ENCODE measurements around the gene HPD.
"Not testable (repeated sequence)": the region's sequence is repeated elsewhere in the genome, so short reads cannot be mapped to it uniquely, and the experiment has no call there.

HPD gene

GRCh38 chr12:121858662-121859572 is at the start of gene HPD:
Gene HPD, minus strand, starts transcription at chr12:121858859. Its CDS starts 36 bp downstream, at chr12:121858823.
- no peak for DNase-seq

GRCh38 chr12:121905746-121906145 is 47.1 kb upstream of the HPD start:
- no peak for DNase-seq

GRCh38 chr12:121903202-121903601 is 44.5 kb upstream of the HPD start:
- peak; percentile 21 for DNase-seq

- DNase-seq, result no peak
Observed at GRCh38 chr12:121899590-121899989, 40.9 kb upstream of the HPD start.

- no peak for DNase-seq
Observed at GRCh38 chr12:121898287-121898686, 39.6 kb upstream of the HPD start.

- peak; percentile 65 for DNase-seq
Observed at GRCh38 chr12:121894633-121895032, 36.0 kb upstream of the HPD start.

- DNase-seq, result no peak
Observed at GRCh38 chr12:121893961-121894460, 35.4 kb upstream of the HPD start.

- DNase-seq, result no peak
Observed at GRCh38 chr12:121892673-121893561, 34.3 kb upstream of the HPD start.

- DNase-seq, result not testable (repeated sequence)
Observed at GRCh38 chr12:121889661-121890060, 31.0 kb upstream of the HPD start.

- no peak for DNase-seq
Observed at GRCh38 chr12:121889274-121889624, 30.6 kb upstream of the HPD start.

GRCh38 chr12:121888478-121889273 is 30.0 kb upstream of the HPD start, which contains the start of gene PSMD9:
Gene PSMD9, plus strand, starts transcription at chr12:121888790. Its CDS starts 67 bp downstream, at chr12:121888857.
- peak; percentile 99 for DNase-seq

GRCh38 chr12:121888083-121888477 is 29.4 kb upstream of the HPD start:
- no peak for DNase-seq

- DNase-seq, result not testable (repeated sequence)
Observed at GRCh38 chr12:121885129-121885528, 26.5 kb upstream of the HPD start.

- no peak for DNase-seq
Observed at GRCh38 chr12:121883315-121883660, 24.6 kb upstream of the HPD start.

GRCh38 chr12:121876080-121876447 is 17.4 kb upstream of the HPD start:
- not testable (repeated sequence) for DNase-seq

GRCh38 chr12:121875582-121875981 is 16.9 kb upstream of the HPD start:
- no peak for DNase-seq

GRCh38 chr12:121874071-121874470 is 15.4 kb upstream of the HPD start:
- DNase-seq, result no peak

GRCh38 chr12:121873216-121873569 is 14.5 kb upstream of the HPD start:
- DNase-seq, result no peak

- peak; percentile 90 for DNase-seq
Observed at GRCh38 chr12:121872546-121873215, 14.0 kb upstream of the HPD start.

GRCh38 chr12:121871467-121871866 is 12.8 kb upstream of the HPD start:
- DNase-seq, result no peak

- DNase-seq, result not testable (repeated sequence)
Observed at GRCh38 chr12:121869229-121869628, 10.6 kb upstream of the HPD start.

GRCh38 chr12:121866331-121866730 is 7.7 kb upstream of the HPD start:
- no peak for DNase-seq
